SK-N-SH treated with all-trans-retinoic acid at 6 μM for 48 hours (cell line): ENCODE results near the gene STPG3.

Source experiments
- ARNTL ChIP-seq: fragments of 450-650 bp; formaldehyde crosslinking; IDR thresholded peaks from 2 replicates; pipeline ENCODE4 v1.5.0; 2020; ENCODE audit warnings: low read depth, mild to moderate bottlenecking, moderate library complexity, borderline replicate concordance
- CSDC2 ChIP-seq: fragments of 250-450 bp; sonication (Bioruptor Pico); IDR thresholded peaks from 2 replicates; pipeline ENCODE4 v1.5.0; 2020; ENCODE audit warnings: mild to moderate bottlenecking, moderate library complexity
- ESRRG ChIP-seq: fragments of 250-450 bp; sonication (Bioruptor Pico); IDR thresholded peaks from 2 replicates; pipeline ENCODE4 v1.6.1; 2021; ENCODE audit warnings: mild to moderate bottlenecking
- RARB ChIP-seq: fragments of 250-450 bp; sonication (Bioruptor Pico); IDR thresholded peaks from 2 replicates; pipeline ENCODE4 v1.8.0; 2021; ENCODE audit warnings: mild to moderate bottlenecking, moderate library complexity
- ZC3H10 ChIP-seq: fragments of 250-450 bp; sonication (Bioruptor Pico); IDR thresholded peaks from 2 replicates; pipeline ENCODE4 v1.5.1; 2021; ENCODE audit warnings: mild to moderate bottlenecking, moderate library complexity
- ZFP3 ChIP-seq: fragments of 250-450 bp; sonication (Bioruptor Pico); IDR thresholded peaks from 2 replicates; pipeline ENCODE4 v1.5.0; 2020; ENCODE audit warnings: mild to moderate bottlenecking, moderate library complexity
- ZFP30 ChIP-seq: fragments of 450-650 bp; formaldehyde crosslinking; IDR thresholded peaks from 2 replicates; pipeline ENCODE4 v1.5.0; 2022; ENCODE audit warnings: mild to moderate bottlenecking, moderate library complexity
- TF ChIP-seq, protein P1 (sequence below): fragments of 250-450 bp; sonication (Bioruptor Pico); IDR thresholded peaks from 2 replicates; pipeline ENCODE4 v1.5.1; 2020; ENCODE audit warnings: low read depth, mild to moderate bottlenecking, moderate library complexity
- TF ChIP-seq, protein P2 (sequence below): fragments of 250-450 bp; sonication (Bioruptor Pico); IDR thresholded peaks from 2 replicates; pipeline ENCODE4 v1.8.0; 2021; ENCODE audit warnings: low read depth, mild to moderate bottlenecking, moderate library complexity, borderline replicate concordance
- TF ChIP-seq, protein P3 (sequence below): fragments of 250-450 bp; sonication (Bioruptor Pico); IDR thresholded peaks from 2 replicates; pipeline ENCODE4 v1.8.0; 2020; ENCODE audit warnings: mild to moderate bottlenecking, moderate library complexity, borderline replicate concordance
- TF ChIP-seq, protein P4 (sequence below): fragments of 250-450 bp; sonication (Bioruptor Pico); IDR thresholded peaks from 2 replicates; pipeline ENCODE4 v1.5.0; 2020; ENCODE audit warnings: mild to moderate bottlenecking, moderate library complexity
- TF ChIP-seq, protein P5 (sequence below): fragments of 250-450 bp; sonication (Bioruptor Pico); IDR thresholded peaks from 2 replicates; pipeline ENCODE4 v1.5.1; 2021; ENCODE audit warnings: mild to moderate bottlenecking, moderate library complexity

DNA sequence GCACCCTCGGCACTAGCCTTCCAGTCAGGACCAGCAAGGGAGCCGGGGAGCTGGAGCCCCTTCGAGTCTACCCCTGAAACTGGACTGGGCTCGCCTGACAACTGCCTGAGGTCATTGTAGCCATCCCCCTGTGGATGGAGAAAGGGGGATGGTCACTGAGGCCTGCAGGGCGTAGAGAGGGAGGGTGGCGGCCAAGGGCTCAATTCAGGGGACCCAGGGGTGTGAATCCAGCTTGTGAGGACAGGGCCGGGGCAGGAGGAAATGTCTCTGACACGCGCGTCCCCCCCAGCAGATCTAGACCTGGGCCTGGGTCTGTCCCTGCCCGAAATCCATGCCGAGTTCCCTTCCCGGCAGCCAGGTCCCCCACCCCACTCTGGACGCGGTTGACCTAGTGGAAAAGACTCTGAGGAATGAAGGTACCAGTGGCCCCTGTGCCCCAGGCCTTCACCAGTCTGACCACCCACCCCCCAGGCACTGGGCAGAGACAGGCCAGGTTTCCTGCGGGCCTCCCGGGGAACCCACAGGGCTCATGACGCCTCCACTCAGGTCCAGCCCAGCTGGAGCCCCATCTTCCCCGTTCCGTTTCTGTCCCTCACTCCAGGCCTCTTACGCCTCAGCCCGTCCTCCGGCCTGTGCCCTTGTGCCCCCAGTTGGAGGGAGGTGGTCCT lies 19.6 kb upstream of the STPG3 start:
- TF ChIP-seq ZFP3 (CRISPR knock-in tag) (no peak), CSDC2 (no peak), ESRRG (CRISPR knock-in tag) (no peak), ZFP30 (CRISPR knock-in tag) (no peak), ZC3H10 (no peak), ARNTL (CRISPR knock-in tag) (no peak), RARB (no peak)
- TF ChIP-seq, protein P1, sequence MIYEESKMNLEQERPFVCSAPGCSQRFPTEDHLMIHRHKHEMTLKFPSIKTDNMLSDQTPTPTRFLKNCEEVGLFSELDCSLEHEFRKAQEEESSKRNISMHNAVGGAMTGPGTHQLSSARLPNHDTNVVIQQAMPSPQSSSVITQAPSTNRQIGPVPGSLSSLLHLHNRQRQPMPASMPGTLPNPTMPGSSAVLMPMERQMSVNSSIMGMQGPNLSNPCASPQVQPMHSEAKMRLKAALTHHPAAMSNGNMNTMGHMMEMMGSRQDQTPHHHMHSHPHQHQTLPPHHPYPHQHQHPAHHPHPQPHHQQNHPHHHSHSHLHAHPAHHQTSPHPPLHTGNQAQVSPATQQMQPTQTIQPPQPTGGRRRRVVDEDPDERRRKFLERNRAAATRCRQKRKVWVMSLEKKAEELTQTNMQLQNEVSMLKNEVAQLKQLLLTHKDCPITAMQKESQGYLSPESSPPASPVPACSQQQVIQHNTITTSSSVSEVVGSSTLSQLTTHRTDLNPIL (CRISPR knock-in tag), result no peak
- TF ChIP-seq, protein P2, sequence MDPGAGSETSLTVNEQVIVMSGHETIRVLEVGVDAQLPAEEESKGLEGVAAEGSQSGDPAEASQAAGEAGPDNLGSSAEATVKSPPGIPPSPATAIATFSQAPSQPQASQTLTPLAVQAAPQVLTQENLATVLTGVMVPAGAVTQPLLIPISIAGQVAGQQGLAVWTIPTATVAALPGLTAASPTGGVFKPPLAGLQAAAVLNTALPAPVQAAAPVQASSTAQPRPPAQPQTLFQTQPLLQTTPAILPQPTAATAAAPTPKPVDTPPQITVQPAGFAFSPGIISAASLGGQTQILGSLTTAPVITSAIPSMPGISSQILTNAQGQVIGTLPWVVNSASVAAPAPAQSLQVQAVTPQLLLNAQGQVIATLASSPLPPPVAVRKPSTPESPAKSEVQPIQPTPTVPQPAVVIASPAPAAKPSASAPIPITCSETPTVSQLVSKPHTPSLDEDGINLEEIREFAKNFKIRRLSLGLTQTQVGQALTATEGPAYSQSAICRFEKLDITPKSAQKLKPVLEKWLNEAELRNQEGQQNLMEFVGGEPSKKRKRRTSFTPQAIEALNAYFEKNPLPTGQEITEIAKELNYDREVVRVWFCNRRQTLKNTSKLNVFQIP, result no peak
- TF ChIP-seq, protein P3, sequence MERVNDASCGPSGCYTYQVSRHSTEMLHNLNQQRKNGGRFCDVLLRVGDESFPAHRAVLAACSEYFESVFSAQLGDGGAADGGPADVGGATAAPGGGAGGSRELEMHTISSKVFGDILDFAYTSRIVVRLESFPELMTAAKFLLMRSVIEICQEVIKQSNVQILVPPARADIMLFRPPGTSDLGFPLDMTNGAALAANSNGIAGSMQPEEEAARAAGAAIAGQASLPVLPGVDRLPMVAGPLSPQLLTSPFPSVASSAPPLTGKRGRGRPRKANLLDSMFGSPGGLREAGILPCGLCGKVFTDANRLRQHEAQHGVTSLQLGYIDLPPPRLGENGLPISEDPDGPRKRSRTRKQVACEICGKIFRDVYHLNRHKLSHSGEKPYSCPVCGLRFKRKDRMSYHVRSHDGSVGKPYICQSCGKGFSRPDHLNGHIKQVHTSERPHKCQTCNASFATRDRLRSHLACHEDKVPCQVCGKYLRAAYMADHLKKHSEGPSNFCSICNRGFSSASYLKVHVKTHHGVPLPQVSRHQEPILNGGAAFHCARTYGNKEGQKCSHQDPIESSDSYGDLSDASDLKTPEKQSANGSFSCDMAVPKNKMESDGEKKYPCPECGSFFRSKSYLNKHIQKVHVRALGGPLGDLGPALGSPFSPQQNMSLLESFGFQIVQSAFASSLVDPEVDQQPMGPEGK, result no peak
- TF ChIP-seq, protein P4, sequence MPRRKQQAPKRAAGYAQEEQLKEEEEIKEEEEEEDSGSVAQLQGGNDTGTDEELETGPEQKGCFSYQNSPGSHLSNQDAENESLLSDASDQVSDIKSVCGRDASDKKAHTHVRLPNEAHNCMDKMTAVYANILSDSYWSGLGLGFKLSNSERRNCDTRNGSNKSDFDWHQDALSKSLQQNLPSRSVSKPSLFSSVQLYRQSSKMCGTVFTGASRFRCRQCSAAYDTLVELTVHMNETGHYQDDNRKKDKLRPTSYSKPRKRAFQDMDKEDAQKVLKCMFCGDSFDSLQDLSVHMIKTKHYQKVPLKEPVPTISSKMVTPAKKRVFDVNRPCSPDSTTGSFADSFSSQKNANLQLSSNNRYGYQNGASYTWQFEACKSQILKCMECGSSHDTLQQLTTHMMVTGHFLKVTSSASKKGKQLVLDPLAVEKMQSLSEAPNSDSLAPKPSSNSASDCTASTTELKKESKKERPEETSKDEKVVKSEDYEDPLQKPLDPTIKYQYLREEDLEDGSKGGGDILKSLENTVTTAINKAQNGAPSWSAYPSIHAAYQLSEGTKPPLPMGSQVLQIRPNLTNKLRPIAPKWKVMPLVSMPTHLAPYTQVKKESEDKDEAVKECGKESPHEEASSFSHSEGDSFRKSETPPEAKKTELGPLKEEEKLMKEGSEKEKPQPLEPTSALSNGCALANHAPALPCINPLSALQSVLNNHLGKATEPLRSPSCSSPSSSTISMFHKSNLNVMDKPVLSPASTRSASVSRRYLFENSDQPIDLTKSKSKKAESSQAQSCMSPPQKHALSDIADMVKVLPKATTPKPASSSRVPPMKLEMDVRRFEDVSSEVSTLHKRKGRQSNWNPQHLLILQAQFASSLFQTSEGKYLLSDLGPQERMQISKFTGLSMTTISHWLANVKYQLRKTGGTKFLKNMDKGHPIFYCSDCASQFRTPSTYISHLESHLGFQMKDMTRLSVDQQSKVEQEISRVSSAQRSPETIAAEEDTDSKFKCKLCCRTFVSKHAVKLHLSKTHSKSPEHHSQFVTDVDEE (CRISPR knock-in tag), result no peak
- TF ChIP-seq, protein P5, sequence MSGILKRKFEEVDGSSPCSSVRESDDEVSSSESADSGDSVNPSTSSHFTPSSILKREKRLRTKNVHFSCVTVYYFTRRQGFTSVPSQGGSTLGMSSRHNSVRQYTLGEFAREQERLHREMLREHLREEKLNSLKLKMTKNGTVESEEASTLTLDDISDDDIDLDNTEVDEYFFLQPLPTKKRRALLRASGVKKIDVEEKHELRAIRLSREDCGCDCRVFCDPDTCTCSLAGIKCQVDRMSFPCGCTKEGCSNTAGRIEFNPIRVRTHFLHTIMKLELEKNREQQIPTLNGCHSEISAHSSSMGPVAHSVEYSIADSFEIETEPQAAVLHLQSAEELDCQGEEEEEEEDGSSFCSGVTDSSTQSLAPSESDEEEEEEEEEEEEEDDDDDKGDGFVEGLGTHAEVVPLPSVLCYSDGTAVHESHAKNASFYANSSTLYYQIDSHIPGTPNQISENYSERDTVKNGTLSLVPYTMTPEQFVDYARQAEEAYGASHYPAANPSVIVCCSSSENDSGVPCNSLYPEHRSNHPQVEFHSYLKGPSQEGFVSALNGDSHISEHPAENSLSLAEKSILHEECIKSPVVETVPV (CRISPR knock-in tag), result no peak
